GM12878 (cell line): ENCODE results near the gene INPP4B. TPM values are rescaled to one million over a fixed set of nuclear protein-coding genes. Genes with fewer than 3 reads are reported as not detected.
A peak's percentile ranks its signal among the peaks of the same experiment; 100 is the strongest.

Experiments
- ATAC-seq: fragments of 200-7000 bp; cut with Tn5 transposase; 3 replicates; pipeline ENCODE4 v1.9.1; 2020; ENCODE audit warnings: mild to moderate bottlenecking, moderate library complexity
- BruUV-seq: library from RNA; stranded (reverse); fragments of 400-500 nt; replicated peaks from 2 replicates; lab custom pipeline; 2021; lab: Mats Ljungman, UMichigan
- CTCF ChIA-PET: fragments of 300-600 bp; sonication (Branson Sonifier 250); formaldehyde crosslinking; extraction: SDS; loops from one replicate; lab custom pipeline; 2021; ENCODE audit warnings: inconsistent platforms; lab: Yijun Ruan, JAX
- POLR2A ChIA-PET: fragments of 350-600 bp; formaldehyde crosslinking; extraction: SDS; loops from one replicate; lab custom pipeline; 2021; ENCODE audit warnings: inconsistent platforms; lab: Charles Lee
- RAD21 ChIA-PET: fragments of 300-600 bp; sonication (Branson Sonifier 250); formaldehyde crosslinking; loops from one replicate; lab custom pipeline; 2023; ENCODE audit warnings: antibody characterized with exemption; ENCODE audit not compliant: unreplicated experiment; lab: Charles Lee
- SMC1A ChIA-PET: fragments of 300-600 bp; sonication (Branson Sonifier 250); formaldehyde crosslinking; loops from one replicate; lab custom pipeline; 2023; ENCODE audit not compliant: unreplicated experiment, uncharacterized antibody; lab: Charles Lee
- DNase-seq: peaks from one replicate; pipeline ENCODE4 v3.0.0-alpha.2; 2011; ENCODE audit warnings: low read depth, low spot score
- FAIRE-seq: peaks from 3 replicates; lab custom pipeline; 2011; peaks lifted over from hg19 to GRCh38; lab: Jason Lieb, UNC
- H2AFZ ChIP-seq: 2 replicates; pipeline ENCODE4 v1.6.0; 2011; ENCODE audit warnings: low read depth, low read length, control low read depth; ENCODE audit not compliant: control insufficient read depth
- H3K27ac ChIP-seq: 2 replicates; pipeline ENCODE4 v1.5.1; 2011; ENCODE audit warnings: control low read depth; ENCODE audit not compliant: control insufficient read depth, insufficient read depth
- H3K27me3 ChIP-seq, 2 experiments: replicated peaks in 1 of 2; 2 replicates each; pipeline versions ENCODE4 v1.6.0 to v1.6.1; 2011; ENCODE audit warnings: low read length in 1 of 2; ENCODE audit not compliant: control insufficient read depth in 2 of 2, insufficient read depth in 2 of 2
- H3K36me3 ChIP-seq, 2 experiments: 2 replicates each; pipeline ENCODE4 v1.5.1; 2011; ENCODE audit warnings: low read length in 1 of 2; ENCODE audit not compliant: control insufficient read depth in 2 of 2, insufficient read depth in 2 of 2
- H3K4me1 ChIP-seq: 2 replicates; pipeline ENCODE4 v1.6.1; 2011; ENCODE audit warnings: mild to moderate bottlenecking, low read length, moderate library complexity, mixed read lengths; ENCODE audit not compliant: control insufficient read depth, insufficient read depth
- H3K4me2 ChIP-seq: 2 replicates; pipeline ENCODE4 v1.6.0; 2011; ENCODE audit warnings: control low read depth; ENCODE audit not compliant: control insufficient read depth, insufficient read depth
- H3K4me3 ChIP-seq: fragments of 200-600 bp; sonication (generic); 2 replicates; pipeline ENCODE4 v1.5.1; 2016
- H3K79me2 ChIP-seq: 2 replicates; pipeline ENCODE4 v1.6.0; 2011; ENCODE audit warnings: low read length; ENCODE audit not compliant: control insufficient read depth, insufficient read depth
- H3K9ac ChIP-seq: 2 replicates; pipeline ENCODE4 v1.8.0; 2011; ENCODE audit warnings: low read length, control low read depth, mixed read lengths; ENCODE audit not compliant: control insufficient read depth, insufficient read depth
- H3K9me3 ChIP-seq: replicated peaks from 3 replicates; pipeline ENCODE4 v1.5.1; 2011; ENCODE audit warnings: mild to moderate bottlenecking, low read length; ENCODE audit not compliant: control insufficient read depth, insufficient read depth
- H4K20me1 ChIP-seq: 2 replicates; pipeline ENCODE4 v1.6.0; 2011; ENCODE audit not compliant: control insufficient read depth, insufficient read depth
- BCL3 ChIP-seq: IDR thresholded peaks from 2 replicates; pipeline ENCODE4 v1.6.1; 2011; ENCODE audit warnings: borderline replicate concordance, low read depth, mild to moderate bottlenecking, moderate library complexity, low read length; ENCODE audit not compliant: insufficient read depth, poor library complexity, severe bottlenecking
- BHLHE40 ChIP-seq, 2 experiments: fragments of 450-650 bp in 1 of 2; IDR thresholded peaks; 2 replicates each; pipeline ENCODE4 v1.6.1; 2011 to 2017; ENCODE audit warnings: low read depth in 2 of 2, borderline replicate concordance in 1 of 2, improper control_type of control experiment in 1 of 2, low read length in 1 of 2, mild to moderate bottlenecking in 1 of 2
- CBFB ChIP-seq: IDR thresholded peaks from 2 replicates; pipeline ENCODE4 v1.6.1; 2016; ENCODE audit warnings: antibody characterized with exemption, low read depth
- CBX3 ChIP-seq: fragments of 200-600 bp; sonication (generic); IDR thresholded peaks from 2 replicates; pipeline ENCODE4 v1.6.1; 2016; ENCODE audit warnings: low read depth, borderline replicate concordance
- FOXK2 ChIP-seq: fragments of 450-650 bp; IDR thresholded peaks from 2 replicates; pipeline ENCODE4 v1.6.1; 2017; ENCODE audit warnings: mild to moderate bottlenecking, moderate library complexity
- IKZF2 ChIP-seq, 2 experiments: fragments of 450-650 bp; IDR thresholded peaks; 2 replicates each; pipeline ENCODE4 v1.6.1; 2017; ENCODE audit warnings: mild to moderate bottlenecking in 2 of 2, moderate library complexity in 2 of 2
- MEF2A ChIP-seq: IDR thresholded peaks from 2 replicates; pipeline ENCODE4 v1.6.1; 2011; ENCODE audit warnings: low read depth, mild to moderate bottlenecking, low read length, moderate library complexity; ENCODE audit not compliant: insufficient read depth
- MTA3 ChIP-seq: IDR thresholded peaks from 2 replicates; pipeline ENCODE4 v1.6.1; 2012; ENCODE audit warnings: low read length, inconsistent platforms, borderline replicate concordance
- RELB ChIP-seq: fragments of 450-650 bp; IDR thresholded peaks from 2 replicates; pipeline ENCODE4 v1.6.1; 2017; ENCODE audit warnings: low read depth, mild to moderate bottlenecking, moderate library complexity
- ZNF384 ChIP-seq: IDR thresholded peaks from 2 replicates; pipeline ENCODE4 v1.6.1; 2012; ENCODE audit warnings: low read depth, mild to moderate bottlenecking, low read length, improper control_type of control experiment, borderline replicate concordance
- WGBS: methylation state at CpG from one replicate; pipeline ENCODE4 v1.1.6; 2016; ENCODE audit warnings: low lambda C conversion rate; ENCODE audit not compliant: insufficient replicate concordance, insufficient coverage; ENCODE audit errors: missing lambda C conversion rate; 5-methylcytosine and 5-hydroxymethylcytosine counted together
- in situ Hi-C: fragments of 300-500 bp; cut with MboI; formaldehyde crosslinking; loops from 9 replicates; pipeline ENCODE4 v1.14.3; 2018; ENCODE audit warnings: mixed read lengths
- intact Hi-C: fragments of 100-400 bp; cut with micrococcal nuclease; formaldehyde crosslinking; loops from one replicate; pipeline ENCODE4 v1.14.2; 2022; ENCODE audit not compliant: unreplicated experiment
- polyA plus RNA-seq, 11 experiments: library from polyadenylated mRNA; depleted of rRNA in 4 of 11; unstranded in 6 of 11; stranded (reverse) in 5 of 11; fragments of >200 nt; fragmentation: Nextera tagmentation in 4 of 11; fragmentation: Illumina TruSeq in 1 of 11; extraction: Ambion mirVana in 4 of 11; extraction: Trizol in 1 of 11; gene quantifications; 1 replicate in 1 of 11; 2 replicates in 10 of 11; pipeline versions ENCODE4 v1.2.1 to v1.2.3, GENCODE V29; 2011 to 2016; ENCODE audit warnings: inconsistent platforms in 2 of 11, missing spikeins in 2 of 11, low read depth in 1 of 11
- total RNA-seq, 4 experiments: library from RNA; depleted of rRNA in 3 of 4; stranded (reverse); fragments of >200 nt in 3 of 4; fragmentation: Illumina TruSeq in 1 of 4; extraction: Trizol in 1 of 4; gene quantifications; 2 replicates each; pipeline versions ENCODE4 v1.2.1 to v1.2.3, GENCODE V29; 2013 to 2021

The INPP4B gene
- total and polyA plus RNA-seq, 10 of the 15 experiments (the other 5 are each of a cell fraction or from before 2014, with no cell fraction given), result 0.53 to 11.2 (median 0.95) TPM

- Histone ChIP-seq H3K9ac (no peak overlapping the region), H3K9me3 (no peaks in the 10 kb centered on the region), H3K36me3 (no peaks in the 10 kb centered on the region), H3K4me2 (no peak overlapping the region), H2AFZ (no peak overlapping the region), H4K20me1 (no peaks in the 10 kb centered on the region), H3K27ac (no peak overlapping the region), H3K4me1 (no peaks in the 10 kb centered on the region), H3K27me3 (no peaks in the 10 kb centered on the region), H3K4me3 (no peak overlapping the region), H3K79me2 (no peaks in the 10 kb centered on the region)
- ChIA-PET POLR2A (no interaction called here), CTCF (interaction anchor here (1.4 kb wide), 1 partner anchor 15 kb away, joined by 10 read pairs; no protein-coding TSS in a partner anchor), SMC1A (interaction anchor here (0.7 to 1.9 kb wide), 9 partner anchors 9 to 173 kb away, joined by 3 to 7 read pairs (median 3); no protein-coding TSS in a partner anchor), RAD21 (interaction anchor here (1.2 to 1.7 kb wide), 3 partner anchors 11 to 84 kb away, joined by 3 to 6 read pairs (median 3); no protein-coding TSS in a partner anchor)
- TF ChIP-seq IKZF2 (IDR thresholded peaks at IDR 0.05) (peak in 1 of 2 experiments; percentile 23; a peak in 1 of 4 replicates), BHLHE40 (IDR thresholded peaks at IDR 0.05; ENCODE audit: borderline replicate concordance in 1 of 2, low read depth in 2 of 2, low read length in 1 of 2) (peak; percentile 9 to 80; a peak in 3 of 4 replicates), ZNF384 (no peak)
- in situ Hi-C loops (no loop called here), intact Hi-C loops (no loop called here)
- ATAC-seq (peak; percentile 79), DNase-seq (no peak), FAIRE-seq (no peak)
- BruUV-seq, result no TSS peak
- 12% methylated on average over 2 of the region's 2 CpGs for whole genome bisulfite sequencing
Measured at GRCh38 chr4:142264961-142265360, 581.1 kb downstream of the INPP4B start.

- ChIA-PET RAD21 (no interaction called here), CTCF (no interaction called here), SMC1A (interaction anchor here (0.6 to 1.5 kb wide), 2 partner anchors 9 to 95 kb away, joined by 3 to 5 read pairs; no protein-coding TSS in a partner anchor), POLR2A (no interaction called here)
- Histone ChIP-seq H3K4me1 (no peaks in the 10 kb centered on the region), H3K36me3 (no peaks in the 10 kb centered on the region), H3K9me3 (no peaks in the 10 kb centered on the region), H3K27ac (no peak overlapping the region), H3K4me2 (no peak overlapping the region), H3K27me3 (no peaks in the 10 kb centered on the region), H3K9ac (no peak overlapping the region), H2AFZ (no peak overlapping the region), H3K4me3 (no peak overlapping the region), H3K79me2 (no peaks in the 10 kb centered on the region), H4K20me1 (no peaks in the 10 kb centered on the region)
- TF ChIP-seq MEF2A (no peak), RELB (no peak), CBFB (no peak), BCL3 (no peak), FOXK2 (no peak), CBX3 (no peak), MTA3 (no peak)
- FAIRE-seq, result no peak
- no peak for DNase-seq
- intact Hi-C loops (no loop called here), in situ Hi-C loops (no loop called here)
- no peak for ATAC-seq
- WGBS, result 22% methylated on average over 2 of the region's 2 CpGs
- no TSS peak for BruUV-seq
Measured at GRCh38 chr4:142262956-142263355, 583.1 kb downstream of the INPP4B start.
